Natural killer cell (primary cell): ENCODE results near the gene GLIPR2. TPM values are rescaled to one million over a fixed set of nuclear protein-coding genes. Genes with fewer than 3 reads are reported as not detected.

Source experiments
- ATAC-seq, 3 donors: fragments of 150-1000 bp in 2 of 3; fragments of 200-7000 bp in 1 of 3; cut with Tn5 transposase; 1 replicate in 1 of 3; 2 replicates in 2 of 3; pipeline ENCODE4 v1.10.0; 2021; ENCODE audit warnings: mild to moderate bottlenecking in 2 of 3, moderate library complexity in 2 of 3
- DNase-seq, 2 donors: peaks; one replicate each; pipeline versions ENCODE4 v3.0.0 to v3.0.0-alpha.2; 2013 to 2021; ENCODE audit warnings: mixed read lengths in 1 of 2
- H3K27ac ChIP-seq: one replicate; pipeline ENCODE4 v1.5.1; 2013; ENCODE audit warnings: mild to moderate bottlenecking, low read length
- H3K27me3 ChIP-seq: one replicate; pipeline ENCODE4 v1.6.1; 2013; ENCODE audit warnings: low read length; ENCODE audit not compliant: control insufficient read depth, insufficient read depth
- H3K36me3 ChIP-seq: one replicate; pipeline ENCODE4 v1.6.1; 2013; ENCODE audit warnings: low read length; ENCODE audit not compliant: control insufficient read depth, insufficient read depth
- H3K4me1 ChIP-seq: one replicate; pipeline ENCODE4 v1.6.1; 2013; ENCODE audit warnings: low read length; ENCODE audit not compliant: control insufficient read depth, insufficient read depth
- H3K4me3 ChIP-seq: one replicate; pipeline ENCODE4 v1.5.1; 2013; ENCODE audit warnings: low read length
- H3K9me3 ChIP-seq: one replicate; pipeline ENCODE4 v1.6.1; 2013; ENCODE audit warnings: low read length; ENCODE audit not compliant: control insufficient read depth, insufficient read depth
- H3K27ac Mint-ChIP-seq, 2 donors: one replicate each; pipeline ENCODE4 v1.8.0; 2022; ENCODE audit warnings: mild to moderate bottlenecking in 2 of 2, mixed read lengths in 2 of 2, moderate library complexity in 1 of 2
- H3K27me3 Mint-ChIP-seq, 2 donors: one replicate each; pipeline ENCODE4 v1.8.0; 2022; ENCODE audit warnings: low read depth in 2 of 2, mixed read lengths in 2 of 2
- H3K36me3 Mint-ChIP-seq: one replicate; pipeline ENCODE4 v1.8.0; 2022; ENCODE audit warnings: mixed read lengths
- H3K4me1 Mint-ChIP-seq, 2 donors: one replicate each; pipeline ENCODE4 v1.8.0; 2022; ENCODE audit warnings: mixed read lengths in 2 of 2
- H3K4me3 Mint-ChIP-seq: one replicate; pipeline ENCODE4 v1.8.0; 2022; ENCODE audit warnings: mild to moderate bottlenecking, moderate library complexity, mixed read lengths
- H3K9me3 Mint-ChIP-seq, 2 donors: one replicate each; pipeline ENCODE4 v1.8.0; 2022; ENCODE audit warnings: mixed read lengths in 2 of 2
- CTCF ChIP-seq: fragments of 200-600 bp; IDR thresholded peaks from one replicate; pipeline ENCODE4 v1.8.0; 2022; ENCODE audit warnings: antibody characterized with exemption
- WGBS: methylation state at CpG from one replicate; pipeline ENCODE4 v1.1.7; 2013; ENCODE audit warnings: missing lambda C conversion rate; ENCODE audit not compliant: insufficient coverage; 5-methylcytosine and 5-hydroxymethylcytosine counted together
- intact Hi-C: fragments of 100-400 bp; cut with micrococcal nuclease; formaldehyde crosslinking; loops from one replicate; pipeline ENCODE4 v1.14.2; 2022
- total RNA-seq, 4 donors: library from RNA; stranded (reverse); fragments of 120-200 nt in 1 of 4; gene quantifications; one replicate each; pipeline versions ENCODE4 v1.2.3 to v1.2.4, GENCODE V29; 2013 to 2022

Gene GLIPR2
- total RNA-seq, 3 donors from 2014 or later (not counting 1 experiment from before 2014, with no cell fraction given): 124 to 135 (median 125) TPM

GRCh38 chr9:36166168-36166927 lies 29.8 kb downstream of the GLIPR2 start:
- WGBS: 7% methylated on average over 58 of the region's 58 CpGs
- peaks cover 4 to 21% of the 10 kb centered on the region in 2 donors for H3K4me1 Mint-ChIP-seq

GRCh38 chr9:36169166-36169565 lies 32.6 kb downstream of the GLIPR2 start, which contains the start of gene CCIN:
CCIN (plus strand) TSS chr9:36169388; CDS start chr9:36169503, 115 bp downstream.
- no peaks in the 10 kb centered on the region for H3K27me3 ChIP-seq
- H3K9me3 ChIP-seq: no peaks in the 10 kb centered on the region
- H3K27ac ChIP-seq: no peak within 1 kb of the TSS
- peaks cover 0 to 10% of the 10 kb centered on the region in 2 donors for H3K4me1 Mint-ChIP-seq
- WGBS: 89% methylated on average over 6 of the region's 6 CpGs
- no peak for ATAC-seq
- H3K4me1 ChIP-seq: peaks cover 16% of the 10 kb centered on the region
- no peak within 1 kb of the TSS for H3K4me3 ChIP-seq
- H3K27ac Mint-ChIP-seq: no peak within 1 kb of the TSS
- H3K36me3 ChIP-seq: no peaks in the 10 kb centered on the region
- H3K36me3 Mint-ChIP-seq: no peaks in the 10 kb centered on the region
- no peak for DNase-seq
- no peak for TF ChIP-seq CTCF
- peaks cover 0 to 10% of the 10 kb centered on the region in 2 donors for H3K27me3 Mint-ChIP-seq
- H3K9me3 Mint-ChIP-seq: no peaks in the 10 kb centered on the region
- intact Hi-C loops: no loop called here
- no peak within 1 kb of the TSS for H3K4me3 Mint-ChIP-seq

More at GRCh38 chr9:36166168-36166927, 29.8 kb downstream of the GLIPR2 start:
- H3K36me3 Mint-ChIP-seq: no peaks in the 10 kb centered on the region
- H3K9me3 Mint-ChIP-seq: no peaks in the 10 kb centered on the region
- no peaks in the 10 kb centered on the region for H3K9me3 ChIP-seq
- peak overlapping the region; percentile 72 for H3K4me3 Mint-ChIP-seq
- H3K27ac Mint-ChIP-seq: peak overlapping the region; percentile 50 to 74
- peaks cover 3% of the 10 kb centered on the region for H3K36me3 ChIP-seq
- peaks cover 0 to 7% of the 10 kb centered on the region in 2 donors for H3K27me3 Mint-ChIP-seq
- DNase-seq: peak; percentile 88 to 89
- intact Hi-C loops: loop anchor here (1.0 kb wide), 2 partner anchors 14 to 63 kb away; no protein-coding TSS in a partner anchor
- peak; percentile 96 to 99 (median 96) for ATAC-seq
- no peaks in the 10 kb centered on the region for H3K27me3 ChIP-seq
- H3K27ac ChIP-seq: no peak overlapping the region
- peak; percentile 98 for TF ChIP-seq CTCF
- peaks cover 16% of the 10 kb centered on the region for H3K4me1 ChIP-seq
- peak overlapping the region; percentile 18 for H3K4me3 ChIP-seq

- H3K9me3 Mint-ChIP-seq: no peaks in the 10 kb centered on the region
- intact Hi-C loops: no loop called here
- Histone ChIP-seq H3K9me3 (no peaks in the 10 kb centered on the region), H3K27ac (no peak overlapping the region), H3K36me3 (no peaks in the 10 kb centered on the region), H3K4me1 (peaks cover 16% of the 10 kb centered on the region), H3K27me3 (no peaks in the 10 kb centered on the region), H3K4me3 (no peak overlapping the region)
- H3K27ac Mint-ChIP-seq: no peak overlapping the region
- TF ChIP-seq CTCF: no peak
- no peak overlapping the region for H3K4me3 Mint-ChIP-seq
- DNase-seq: no peak
- H3K36me3 Mint-ChIP-seq: no peaks in the 10 kb centered on the region
- WGBS: 91% methylated on average over 17 of the region's 17 CpGs
- peaks cover 0 to 10% of the 10 kb centered on the region in 2 donors for H3K4me1 Mint-ChIP-seq
- H3K27me3 Mint-ChIP-seq: peaks cover 0 to 10% of the 10 kb centered on the region in 2 donors
- no peak for ATAC-seq
Measured at GRCh38 chr9:36169708-36170107, 33.2 kb downstream of the GLIPR2 start.
